IMR-90 (cell line): ENCODE data around the gene KRTAP5-7. TPM values are rescaled to one million over a fixed set of nuclear protein-coding genes. Genes with fewer than 3 reads are reported as not detected.

Experiments
- ATAC-seq: fragments of 200-7000 bp; cut with Tn5 transposase; 2 replicates; pipeline ENCODE4 v1.9.1; 2020; ENCODE audit warnings: low read depth, mild to moderate bottlenecking, moderate library complexity
- BruUV-seq: library from RNA; stranded (reverse); fragments of 400-500 nt; replicated peaks from 2 replicates; lab custom pipeline; 2021; lab: Mats Ljungman, UMichigan
- CTCF ChIA-PET: fragments of 300-600 bp; formaldehyde crosslinking; extraction: SDS; loops from one replicate; lab custom pipeline; 2021; ENCODE audit warnings: antibody characterized with exemption; lab: Yijun Ruan, JAX
- POLR2A ChIA-PET: fragments of 300-600 bp; sonication (Branson Sonifier 250); formaldehyde crosslinking; loops from one replicate; lab custom pipeline; 2022; ENCODE audit warnings: antibody characterized with exemption; ENCODE audit not compliant: unreplicated experiment; lab: Charles Lee
- DNase-seq: peaks from one replicate; pipeline ENCODE4 v3.0.0; 2013
- H2AFZ ChIP-seq: replicated peaks from 2 replicates; pipeline ENCODE3; 2013; ENCODE audit warnings: low read length, mild to moderate bottlenecking; ENCODE audit not compliant: poor library complexity
- H2AK5ac ChIP-seq: 2 replicates; pipeline ENCODE4 v1.6.1; 2013; ENCODE audit warnings: low read depth, low read length, inconsistent platforms
- H2AK9ac ChIP-seq: replicated peaks from 2 replicates; pipeline ENCODE3; 2013; ENCODE audit warnings: mild to moderate bottlenecking, low read depth, low read length, moderate library complexity; ENCODE audit not compliant: poor library complexity
- H2BK120ac ChIP-seq: 2 replicates; pipeline ENCODE4 v1.6.1; 2013; ENCODE audit warnings: low read depth, low read length, inconsistent platforms
- H2BK15ac ChIP-seq: 3 replicates; pipeline ENCODE4 v1.6.1; 2013; ENCODE audit warnings: low read depth, low read length, inconsistent platforms
- H2BK20ac ChIP-seq: 2 replicates; pipeline ENCODE4 v1.6.1; 2013; ENCODE audit warnings: low read depth, mild to moderate bottlenecking, inconsistent platforms, low read length, moderate library complexity
- H2BK5ac ChIP-seq: 2 replicates; pipeline ENCODE4 v1.6.1; 2013; ENCODE audit warnings: mild to moderate bottlenecking, low read depth, low read length, inconsistent platforms; ENCODE audit not compliant: poor library complexity, severe bottlenecking
- H3K14ac ChIP-seq: replicated peaks from 2 replicates; pipeline ENCODE4 v1.6.1; 2013; ENCODE audit warnings: low read depth, low read length, inconsistent platforms
- H3K18ac ChIP-seq: 2 replicates; pipeline ENCODE4 v1.6.1; 2013; ENCODE audit warnings: low read depth, low read length, control low read depth
- H3K23ac ChIP-seq: 2 replicates; pipeline ENCODE4 v1.6.1; 2013; ENCODE audit warnings: low read depth, low read length, inconsistent platforms
- H3K27ac ChIP-seq: 2 replicates; pipeline ENCODE4 v1.5.1; 2013; ENCODE audit warnings: mild to moderate bottlenecking, control low read depth, low read length; ENCODE audit not compliant: insufficient read depth
- H3K27me3 ChIP-seq: 2 replicates; pipeline ENCODE4 v1.6.1; 2013; ENCODE audit warnings: low read length; ENCODE audit not compliant: control insufficient read depth, insufficient read depth
- H3K36me3 ChIP-seq: 2 replicates; pipeline ENCODE4 v1.6.1; 2013; ENCODE audit warnings: low read length, mixed read lengths; ENCODE audit not compliant: control insufficient read depth, insufficient read depth
- H3K4ac ChIP-seq: 2 replicates; pipeline ENCODE4 v1.6.1; 2013; ENCODE audit warnings: low read depth, low read length, inconsistent platforms
- H3K4me1 ChIP-seq: 2 replicates; pipeline ENCODE4 v1.6.1; 2013; ENCODE audit warnings: low read length, mixed read lengths; ENCODE audit not compliant: control insufficient read depth, insufficient read depth
- H3K4me2 ChIP-seq: 2 replicates; pipeline ENCODE4 v1.6.1; 2013; ENCODE audit warnings: low read depth, mild to moderate bottlenecking, control low read depth, low read length, moderate library complexity
- H3K4me3 ChIP-seq: 2 replicates; pipeline ENCODE4 v1.5.1; 2013; ENCODE audit warnings: low read depth, mild to moderate bottlenecking, control low read depth, low read length, moderate library complexity; ENCODE audit not compliant: insufficient read depth
- H3K56ac ChIP-seq: 2 replicates; pipeline ENCODE4 v1.6.1; 2013; ENCODE audit warnings: low read length, inconsistent platforms; ENCODE audit not compliant: insufficient read depth; ENCODE audit errors: extremely low read depth
- H3K79me1 ChIP-seq, 2 experiments: 2 replicates each; pipeline ENCODE4 v1.6.1; 2013; ENCODE audit warnings: low read length in 2 of 2, inconsistent platforms in 1 of 2, low read depth in 1 of 2
- H3K9ac ChIP-seq: 2 replicates; pipeline ENCODE4 v1.6.1; 2013; ENCODE audit warnings: low read depth, low read length, control low read depth
- H3K9me1 ChIP-seq: 2 replicates; pipeline ENCODE4 v1.6.1; 2013; ENCODE audit warnings: low read length, inconsistent platforms; ENCODE audit not compliant: insufficient read depth
- H3K9me3 ChIP-seq: 2 replicates; pipeline ENCODE4 v1.6.1; 2013; ENCODE audit warnings: low read length; ENCODE audit not compliant: control insufficient read depth, insufficient read depth
- H4K20me1 ChIP-seq: 2 replicates; pipeline ENCODE4 v1.6.1; 2013; ENCODE audit warnings: low read length, inconsistent platforms; ENCODE audit not compliant: insufficient read depth
- H4K5ac ChIP-seq: 2 replicates; pipeline ENCODE4 v1.6.1; 2013; ENCODE audit warnings: mild to moderate bottlenecking, low read depth, low read length, control low read depth
- H4K8ac ChIP-seq, 2 experiments: 2 replicates each; pipeline ENCODE4 v1.6.1; 2013; ENCODE audit warnings: low read depth in 2 of 2, low read length in 2 of 2, control low read depth in 1 of 2, inconsistent platforms in 1 of 2
- H4K91ac ChIP-seq: 2 replicates; pipeline ENCODE4 v1.6.1; 2013; ENCODE audit warnings: low read depth, low read length, inconsistent platforms; ENCODE audit not compliant: insufficient read depth
- BHLHE40 ChIP-seq: fragments of 150-350 bp; IDR thresholded peaks from 2 replicates; pipeline ENCODE4 v1.6.1; 2016; ENCODE audit warnings: mild to moderate bottlenecking, low read depth, low read length
- CEBPB ChIP-seq: IDR thresholded peaks from 2 replicates; pipeline ENCODE4 v1.6.1; 2012; ENCODE audit warnings: low read depth, low read length, improper control_type of control experiment
- CTCF ChIP-seq: conservative IDR thresholded peaks from 2 replicates; pipeline ENCODE4 v1.5.1; 2012; ENCODE audit warnings: mild to moderate bottlenecking, low read depth, low read length, improper control_type of control experiment
- FOS ChIP-seq: fragments of 150-350 bp; IDR thresholded peaks from 2 replicates; pipeline ENCODE4 v1.6.1; 2016; ENCODE audit warnings: low read depth, low read length
- MAFK ChIP-seq: IDR thresholded peaks from 2 replicates; pipeline ENCODE4 v1.6.1; 2012; ENCODE audit warnings: low read depth, low read length, improper control_type of control experiment
- NFE2L2 ChIP-seq: fragments of 150-350 bp; IDR thresholded peaks from 2 replicates; pipeline ENCODE4 v1.6.1; 2016; ENCODE audit warnings: low read depth, mild to moderate bottlenecking, low read length
- RAD21 ChIP-seq: IDR thresholded peaks from 2 replicates; pipeline ENCODE4 v1.6.1; 2012; ENCODE audit warnings: low read length, improper control_type of control experiment
- RCOR1 ChIP-seq: IDR thresholded peaks from 2 replicates; pipeline ENCODE4 v1.6.1; 2012; ENCODE audit warnings: mild to moderate bottlenecking, low read length, improper control_type of control experiment; ENCODE audit not compliant: insufficient replicate concordance
- SMC3 ChIP-seq: fragments of 150-350 bp; IDR thresholded peaks from 2 replicates; pipeline ENCODE4 v1.6.1; 2016; ENCODE audit warnings: low read depth, mild to moderate bottlenecking, antibody characterized with exemption, low read length, moderate library complexity
- WGBS, 2 experiments: methylation state at CpG; one replicate each; pipeline versions ENCODE4 v1.1.5 to v1.1.7; 2013; ENCODE audit warnings: missing lambda C conversion rate in 2 of 2; ENCODE audit not compliant: insufficient read length in 1 of 2; ENCODE audit errors: extremely low coverage in 2 of 2; 5-methylcytosine and 5-hydroxymethylcytosine counted together
- dilution Hi-C: fragments of 300-500 bp; cut with HindIII; formaldehyde crosslinking; loops from one replicate; pipeline ENCODE4 v1.14.3; 2018; ENCODE audit warnings: low sequenced_read_pairs; ENCODE audit not compliant: unreplicated experiment
- in situ Hi-C: fragments of 300-500 bp; cut with MboI; formaldehyde crosslinking; loops from 3 replicates; pipeline ENCODE4 v1.14.3; 2019; ENCODE audit warnings: low sequenced_read_pairs, inconsistent platforms, mixed read lengths
- intact Hi-C: fragments of 100-400 bp; cut with micrococcal nuclease; formaldehyde crosslinking; loops from 2 replicates; pipeline ENCODE4 v1.10.0; 2022
- polyA plus RNA-seq, 3 experiments: library from polyadenylated mRNA; depleted of rRNA; stranded (reverse); fragments of >200 nt; gene quantifications; 2 replicates each; pipeline ENCODE4 v1.2.3, GENCODE V29; 2012; ENCODE audit warnings: low replicate concordance in 1 of 3
- total RNA-seq: library from RNA; depleted of rRNA; stranded (reverse); fragments of >200 nt; gene quantifications from 2 replicates; pipeline ENCODE4 v1.2.3, GENCODE V29; 2012

The KRTAP5-7 gene
- total and polyA plus RNA-seq, 2 of the 4 experiments (the other 2 are of a cell fraction): not detected

- CTCF ChIA-PET: no interaction called here
- intact Hi-C loops (no loop called here), dilution Hi-C loops (no loop called here), in situ Hi-C loops (no loop called here)
- no peak overlapping the region for H3K18ac ChIP-seq
- no peaks in the 10 kb centered on the region for H3K4me1 ChIP-seq
- H2AK5ac ChIP-seq: no peak overlapping the region
- no peaks in the 10 kb centered on the region for H3K9me1 ChIP-seq
- no peak overlapping the region for H3K27ac ChIP-seq
- no peaks in the 10 kb centered on the region for H3K9me3 ChIP-seq
- no peak overlapping the region for H3K14ac ChIP-seq
- no peak overlapping the region for H3K9ac ChIP-seq
- no peak overlapping the region for H2BK20ac ChIP-seq
- no peak overlapping the region for H2AFZ ChIP-seq
- peaks cover 10% of the 10 kb centered on the region for H3K27me3 ChIP-seq
- no peak overlapping the region for H3K4me2 ChIP-seq
- POLR2A ChIA-PET: no interaction called here
- no peak overlapping the region for H3K4ac ChIP-seq
- DNase-seq (no peak), ATAC-seq (no peak)
- no peaks in the 10 kb centered on the region for H3K36me3 ChIP-seq
- H4K8ac ChIP-seq: no peak overlapping the region
- no peak overlapping the region for H2BK15ac ChIP-seq
- no peak overlapping the region for H2AK9ac ChIP-seq
- H4K20me1 ChIP-seq: no peaks in the 10 kb centered on the region
- no peak overlapping the region for H4K91ac ChIP-seq
- H3K56ac ChIP-seq: no peak overlapping the region
- no peak overlapping the region for H2BK5ac ChIP-seq
- 100% methylated on average over 3 of the region's 9 CpGs; no CpG with 5 or more reads in 1 of the 2 experiments for WGBS, 2 experiments
- H2BK120ac ChIP-seq: no peak overlapping the region
- H4K5ac ChIP-seq: no peak overlapping the region
- H3K4me3 ChIP-seq: no peak overlapping the region
- TF ChIP-seq RAD21 (no peak), SMC3 (no peak), BHLHE40 (no peak), NFE2L2 (no peak), RCOR1 (no peak), CEBPB (no peak), FOS (no peak), MAFK (no peak), CTCF (no peak)
- BruUV-seq: no TSS peak
- no peaks in the 10 kb centered on the region for H3K79me1 ChIP-seq
- no peak overlapping the region for H3K23ac ChIP-seq
These were observed 10.5 kb downstream of the KRTAP5-7 start for GRCh38 chr11:71537537-71537936.
